HEK293T (cell line): ENCODE results near the gene TRIM29.

Experiments
- ARNT ChIP-seq: fragments of 450-650 bp; IDR thresholded peaks from 2 replicates; pipeline ENCODE4 v1.6.1; 2017; ENCODE audit warnings: mild to moderate bottlenecking
- BHLHE40 ChIP-seq: fragments of 450-650 bp; IDR thresholded peaks from 2 replicates; pipeline ENCODE4 v1.6.1; 2016; ENCODE audit warnings: mild to moderate bottlenecking, moderate library complexity, borderline replicate concordance
- CTBP1 ChIP-seq: fragments of 450-650 bp; IDR thresholded peaks from 2 replicates; pipeline ENCODE4 v1.6.1; 2016; ENCODE audit warnings: borderline replicate concordance
- FOXA1 ChIP-seq: fragments of 450-650 bp; IDR thresholded peaks from 2 replicates; pipeline ENCODE4 v1.6.1; 2016; ENCODE audit warnings: mild to moderate bottlenecking
- FOXM1 ChIP-seq: fragments of 450-650 bp; IDR thresholded peaks from 2 replicates; pipeline ENCODE4 v1.6.1; 2017; ENCODE audit warnings: mild to moderate bottlenecking, borderline replicate concordance
- HDGF ChIP-seq: fragments of 450-650 bp; IDR thresholded peaks from 2 replicates; pipeline ENCODE4 v1.6.1; 2017; ENCODE audit warnings: antibody characterized with exemption, borderline replicate concordance
- L3MBTL2 ChIP-seq: fragments of 450-650 bp; conservative IDR thresholded peaks from 2 replicates; pipeline ENCODE4 v1.6.1; 2016; ENCODE audit warnings: mild to moderate bottlenecking
- SUZ12 ChIP-seq: fragments of 450-650 bp; IDR thresholded peaks from 2 replicates; pipeline ENCODE4 v1.6.1; 2016; ENCODE audit warnings: mild to moderate bottlenecking
- TARDBP ChIP-seq: fragments of 450-650 bp; IDR thresholded peaks from 2 replicates; pipeline ENCODE4 v1.6.1; 2016
- ZNF384 ChIP-seq: fragments of 450-650 bp; IDR thresholded peaks from 2 replicates; pipeline ENCODE4 v1.6.1; 2016

GRCh38 chr11:120086651-120087050, 51.3 kb downstream of the TRIM29 start:
- TF ChIP-seq FOXA1 (no peak), HDGF (no peak), ARNT (no peak), L3MBTL2 (no peak), TARDBP (no peak), CTBP1 (no peak), SUZ12 (no peak), FOXM1 (no peak), ZNF384 (no peak), BHLHE40 (no peak)
